MG63 (cell line): ENCODE measurements around the gene MRGPRE. TPM values are rescaled to one million over a fixed set of nuclear protein-coding genes. Genes with fewer than 3 reads are reported as not detected.

Experiments used
- DNase-seq: peaks from one replicate; pipeline ENCODE4 v3.0.0-alpha.2; 2020
- H3K27me3 ChIP-seq: fragments of 250-450 bp; sonication (Bioruptor Pico); 2 replicates; pipeline ENCODE4 v1.5.1; 2020; ENCODE audit warnings: mild to moderate bottlenecking, moderate library complexity
- H3K36me3 ChIP-seq: fragments of 250-450 bp; sonication (Bioruptor Pico); 2 replicates; pipeline ENCODE4 v1.5.1; 2020; ENCODE audit warnings: mild to moderate bottlenecking, moderate library complexity
- H3K4me3 ChIP-seq: fragments of 250-450 bp; sonication (Bioruptor Pico); 2 replicates; pipeline ENCODE4 v1.5.1; 2020; ENCODE audit warnings: mild to moderate bottlenecking, moderate library complexity
- H3K9me3 ChIP-seq: fragments of 250-450 bp; sonication (Bioruptor Pico); 2 replicates; pipeline ENCODE4 v1.5.1; 2020; ENCODE audit warnings: mild to moderate bottlenecking, moderate library complexity
- total RNA-seq: library from RNA; depleted of rRNA; stranded (reverse); fragments of >200 nt; shearing (Covaris generic); gene quantifications from 2 replicates; pipeline ENCODE4 v1.2.3, GENCODE V29; 2014; ENCODE audit warnings: low replicate concordance; rRNA removed

MRGPRE gene
- total RNA-seq, 1 experiment from 2014 or later: not detected

DNA sequence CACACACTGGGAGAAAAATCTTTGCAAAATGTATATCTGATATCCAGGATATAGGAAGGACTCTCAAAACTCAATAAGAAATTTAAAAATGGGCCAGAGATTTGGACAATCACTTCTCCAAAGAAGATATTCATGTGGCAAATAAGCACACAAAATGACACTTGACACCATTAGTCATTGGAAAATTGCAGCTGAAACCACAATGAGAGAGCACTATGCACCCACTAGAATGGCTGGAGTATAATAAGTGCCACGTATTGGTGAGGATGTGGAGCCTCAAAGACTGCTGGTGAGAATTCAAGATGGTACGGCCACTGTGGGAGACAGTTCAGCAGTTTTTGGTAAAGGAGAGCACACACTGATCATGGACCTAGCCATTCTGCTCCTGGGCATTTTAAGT lies 54.3 kb downstream of the MRGPRE start:
- Histone ChIP-seq H3K4me3 (no peak overlapping the region), H3K36me3 (no peaks in the 10 kb centered on the region), H3K27me3 (no peaks in the 10 kb centered on the region), H3K9me3 (0 out of 2 replicates have a peak, but pooled peaks cover 3% of the 10 kb centered on the region)
- no peak for DNase-seq

Other genes with a start within 250 kb of the MRGPRE start
- gene NAP1L4, start 240.1 kb downstream of the MRGPRE start, total RNA-seq: 98.0 and 116 TPM in 2 replicates
- 48.5 and 57.2 TPM in 2 replicates for gene CARS1, start 175.0 kb downstream of the MRGPRE start, total RNA-seq
- 9.9 and 11.0 TPM in 2 replicates for gene OSBPL5, start 67.1 kb downstream of the MRGPRE start, total RNA-seq
- not detected in 2 replicates for gene MRGPRG, start 13.6 kb downstream of the MRGPRE start, total RNA-seq
- gene ZNF195, start 146.7 kb upstream of the MRGPRE start, total RNA-seq: 8.3 and 10.2 TPM in 2 replicates